Measurements from ENCODE around the gene AK1.

AK1 gene

DNA sequence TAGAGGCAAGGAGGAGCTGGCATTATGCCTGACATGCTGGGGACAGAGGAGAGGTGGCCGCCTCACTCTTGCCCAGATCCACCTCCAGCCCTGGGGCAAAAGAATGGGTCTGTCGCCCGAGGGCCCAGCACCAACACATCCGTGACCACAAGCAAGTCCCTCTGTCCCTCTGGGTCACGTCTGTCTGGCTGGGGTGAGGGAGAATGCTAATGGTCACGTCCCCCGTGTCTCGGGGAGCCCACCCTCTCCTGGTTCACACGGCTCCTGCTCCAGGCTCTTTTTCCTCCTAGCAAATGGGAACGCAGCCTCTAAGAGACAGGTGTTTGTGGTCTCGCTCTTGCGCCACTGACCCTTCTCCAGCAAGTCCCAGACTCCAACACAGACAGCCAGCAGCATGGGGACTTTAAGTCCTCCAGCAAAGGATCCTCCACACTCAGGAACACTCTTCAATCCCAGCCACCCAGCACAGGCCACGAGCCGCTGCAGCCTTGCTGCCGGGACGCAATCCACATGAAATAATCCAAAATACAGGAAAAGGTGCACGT lies 27.1 kb downstream of the AK1 start:
- H3K9me2 ChIP-seq (replicated peaks; ENCODE audit: insufficient read depth, low read length): no peaks in the 10 kb centered on the region
- no peaks in the 10 kb centered on the region for H3K79me2 ChIP-seq (ENCODE audit: low read length)
- no peak for DNase-seq
- H2AFZ ChIP-seq (ENCODE audit: low read length): no peak overlapping the region
- H3K9ac ChIP-seq (ENCODE audit: low read length): no peak overlapping the region
- H3K4me2 ChIP-seq (ENCODE audit: low read depth, low read length): no peak overlapping the region
- peaks cover 7% of the 10 kb centered on the region; the same call in 1 of the 2 replicates for H3K27me3 ChIP-seq (replicated peaks; ENCODE audit: insufficient read depth, low read length)
- H3F3A ChIP-seq (ENCODE audit: insufficient read depth, low read length): no peaks in the 10 kb centered on the region
- H3K9me3 ChIP-seq (replicated peaks; ENCODE audit: insufficient read depth, low read length): no peaks in the 10 kb centered on the region
- no peak for TF ChIP-seq EZH2phosphoT487 (IDR thresholded peaks at IDR 0.05; ENCODE audit: low read length)
- TF ChIP-seq CTCF (IDR thresholded peaks at IDR 0.05; ENCODE audit: low read length): no peak
- no peak for TF ChIP-seq EZH2 (optimal IDR thresholded peaks at IDR 0.05; ENCODE audit: low read depth, low read length)
- H3K4me1 ChIP-seq (ENCODE audit: low read length): no peaks in the 10 kb centered on the region
- no peaks in the 10 kb centered on the region for H3K36me3 ChIP-seq (replicated peaks; ENCODE audit: insufficient read depth, low read length)
- no peak overlapping the region for H3K27ac ChIP-seq (ENCODE audit: low read length)
- H4K20me1 ChIP-seq (ENCODE audit: insufficient read depth, low read length): no peaks in the 10 kb centered on the region
- no peak overlapping the region for H3K4me3 ChIP-seq (ENCODE audit: low read length)

DNA sequence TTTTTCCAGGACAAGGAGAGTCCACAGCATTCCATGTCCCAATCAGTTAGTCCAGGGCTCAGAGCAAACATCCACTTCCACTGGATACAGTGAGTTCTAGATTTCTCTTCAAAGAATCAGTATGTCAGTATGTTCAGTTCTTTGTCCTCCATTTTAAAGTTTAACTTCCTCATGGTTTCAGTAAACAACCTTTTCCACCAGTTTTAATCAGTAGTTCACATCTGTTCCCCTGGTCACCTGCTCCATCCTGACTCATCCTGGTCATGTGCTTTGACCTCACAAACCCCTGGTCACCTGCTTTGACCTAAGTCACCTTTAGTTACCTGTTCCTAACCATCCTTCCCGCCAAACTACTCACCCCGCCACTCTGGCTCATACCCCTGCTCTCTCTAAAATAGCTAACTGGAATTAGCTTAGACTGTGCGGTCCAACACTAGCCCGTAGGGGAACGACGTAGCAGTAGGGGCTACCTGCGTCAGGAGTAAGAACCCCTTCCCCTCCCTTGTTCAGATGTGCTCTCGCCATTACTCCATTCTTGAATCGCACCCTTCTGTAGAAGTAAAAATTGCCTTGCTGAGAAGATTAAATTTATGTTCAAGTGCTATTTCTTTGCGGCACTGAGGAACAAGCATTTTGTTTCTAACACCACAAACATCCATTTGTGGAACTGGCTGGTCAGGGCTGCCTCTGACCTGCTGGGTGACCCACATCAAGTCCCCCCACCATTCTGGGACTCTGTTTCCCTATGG lies 28.5 kb downstream of the AK1 start:
- Histone ChIP-seq H3K27ac (ENCODE audit: low read length) (no peak overlapping the region), H3K4me1 (ENCODE audit: low read length) (no peaks in the 10 kb centered on the region), H3F3A (ENCODE audit: insufficient read depth, low read length) (no peaks in the 10 kb centered on the region), H3K79me2 (ENCODE audit: low read length) (no peaks in the 10 kb centered on the region), H3K9me3 (replicated peaks; ENCODE audit: insufficient read depth, low read length) (no peaks in the 10 kb centered on the region), H4K20me1 (ENCODE audit: insufficient read depth, low read length) (no peaks in the 10 kb centered on the region), H2AFZ (ENCODE audit: low read length) (no peak overlapping the region), H3K9me2 (replicated peaks; ENCODE audit: insufficient read depth, low read length) (no peaks in the 10 kb centered on the region), H3K27me3 (replicated peaks; ENCODE audit: insufficient read depth, low read length) (peaks cover 7% of the 10 kb centered on the region; the same call in 1 of the 2 replicates), H3K4me3 (ENCODE audit: low read length) (no peak overlapping the region), H3K9ac (ENCODE audit: low read length) (no peak overlapping the region), H3K36me3 (replicated peaks; ENCODE audit: insufficient read depth, low read length) (no peaks in the 10 kb centered on the region), H3K4me2 (ENCODE audit: low read depth, low read length) (no peak overlapping the region)
- no peak for DNase-seq
- TF ChIP-seq EZH2 (optimal IDR thresholded peaks at IDR 0.05; ENCODE audit: low read depth, low read length) (no peak), CTCF (IDR thresholded peaks at IDR 0.05; ENCODE audit: low read length) (no peak), EZH2phosphoT487 (IDR thresholded peaks at IDR 0.05; ENCODE audit: low read length) (no peak)

DNA sequence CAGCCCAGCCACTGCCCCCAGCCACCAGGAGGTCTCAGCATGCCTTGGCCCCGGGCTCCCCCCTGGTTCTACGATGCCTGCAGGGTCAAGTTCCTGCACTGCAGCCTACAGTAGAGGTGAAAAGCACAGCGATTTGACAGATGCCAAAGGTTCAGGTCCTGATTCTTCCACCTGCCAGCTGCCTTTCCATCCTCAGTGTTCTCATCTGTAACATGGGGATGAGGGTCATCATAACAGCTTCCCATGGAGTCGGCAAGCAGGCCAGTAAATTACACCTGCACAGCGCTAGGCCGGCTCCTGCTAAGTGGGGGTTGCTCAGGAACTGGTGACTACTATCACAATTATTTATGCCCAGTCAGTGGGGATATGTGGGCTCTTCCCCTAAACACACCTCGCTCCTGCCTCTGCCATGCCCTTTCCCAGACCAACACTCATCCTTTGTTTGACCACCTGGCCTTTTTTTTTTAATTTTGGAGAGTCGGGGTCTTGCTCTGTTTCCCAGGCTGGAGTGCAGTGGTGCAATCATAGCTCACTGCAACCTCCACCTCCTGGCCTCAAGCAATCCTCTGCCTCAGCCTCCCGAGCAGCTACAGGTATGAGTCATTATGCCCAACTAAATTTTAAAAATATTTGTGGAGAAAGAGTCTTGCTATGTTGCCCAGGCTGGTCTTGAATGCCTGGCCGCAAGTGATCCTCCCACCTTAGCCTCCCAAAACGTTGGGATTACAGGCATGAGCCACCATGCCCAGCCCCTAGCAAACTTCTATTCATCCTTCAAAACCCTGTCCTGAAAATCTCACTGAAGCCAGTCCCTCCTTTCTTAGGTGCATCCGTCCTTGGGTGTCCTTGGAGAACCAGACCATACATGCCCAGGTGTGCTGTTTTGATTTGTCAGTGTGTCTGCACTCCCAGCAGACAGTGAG lies 29.4 kb downstream of the AK1 start:
- Histone ChIP-seq H3K9me3 (replicated peaks; ENCODE audit: insufficient read depth, low read length) (no peaks in the 10 kb centered on the region), H2AFZ (ENCODE audit: low read length) (no peak overlapping the region), H3K9ac (ENCODE audit: low read length) (no peak overlapping the region), H3K4me3 (ENCODE audit: low read length) (no peak overlapping the region), H3K27ac (ENCODE audit: low read length) (no peak overlapping the region), H3K9me2 (replicated peaks; ENCODE audit: insufficient read depth, low read length) (no peaks in the 10 kb centered on the region), H3K27me3 (replicated peaks; ENCODE audit: insufficient read depth, low read length) (peaks cover 7% of the 10 kb centered on the region; the same call in 1 of the 2 replicates), H3F3A (ENCODE audit: insufficient read depth, low read length) (no peaks in the 10 kb centered on the region), H4K20me1 (ENCODE audit: insufficient read depth, low read length) (no peaks in the 10 kb centered on the region), H3K79me2 (ENCODE audit: low read length) (no peaks in the 10 kb centered on the region), H3K4me2 (ENCODE audit: low read depth, low read length) (no peak overlapping the region), H3K36me3 (replicated peaks; ENCODE audit: insufficient read depth, low read length) (no peaks in the 10 kb centered on the region), H3K4me1 (ENCODE audit: low read length) (no peaks in the 10 kb centered on the region)
- DNase-seq: no peak
- TF ChIP-seq CTCF (IDR thresholded peaks at IDR 0.05; ENCODE audit: low read length) (no peak), EZH2 (optimal IDR thresholded peaks at IDR 0.05; ENCODE audit: low read depth, low read length) (no peak), EZH2phosphoT487 (IDR thresholded peaks at IDR 0.05; ENCODE audit: low read length) (no peak)
